ENCODE data around the gene SEMA5B. TPM values are rescaled to one million over a fixed set of nuclear protein-coding genes. Genes with fewer than 3 reads are reported as not detected.

The SEMA5B gene
- total and polyA plus RNA-seq, 8 donors: 0.61 to 9.0 (median 6.4) TPM

DNA sequence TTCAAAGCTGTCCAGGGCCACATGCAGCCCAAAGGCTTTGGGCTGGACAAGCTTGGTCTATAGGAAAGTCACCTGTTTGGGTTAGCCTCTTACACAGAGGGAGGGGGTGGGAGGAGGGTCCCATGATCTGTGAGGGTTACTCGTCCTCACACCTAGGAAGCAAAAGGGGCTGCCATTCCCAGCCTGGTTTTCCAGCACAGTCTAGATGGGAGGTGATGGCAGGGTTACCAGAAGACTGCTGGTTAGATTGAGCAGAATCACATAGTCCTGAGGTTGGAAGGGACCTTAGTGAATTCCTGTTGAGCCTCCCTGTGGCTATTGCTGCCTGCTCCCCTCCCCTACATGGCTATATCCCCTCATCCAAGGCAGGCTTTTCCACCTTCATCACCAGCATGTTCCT lies 101.8 kb downstream of the SEMA5B start:
- no peak for ATAC-seq
- intact Hi-C loops (cut with DNase I): no loop called here
- peaks cover 16 to 37% of the 10 kb centered on the region in 2 donors for H3K27me3 ChIP-seq

DNA sequence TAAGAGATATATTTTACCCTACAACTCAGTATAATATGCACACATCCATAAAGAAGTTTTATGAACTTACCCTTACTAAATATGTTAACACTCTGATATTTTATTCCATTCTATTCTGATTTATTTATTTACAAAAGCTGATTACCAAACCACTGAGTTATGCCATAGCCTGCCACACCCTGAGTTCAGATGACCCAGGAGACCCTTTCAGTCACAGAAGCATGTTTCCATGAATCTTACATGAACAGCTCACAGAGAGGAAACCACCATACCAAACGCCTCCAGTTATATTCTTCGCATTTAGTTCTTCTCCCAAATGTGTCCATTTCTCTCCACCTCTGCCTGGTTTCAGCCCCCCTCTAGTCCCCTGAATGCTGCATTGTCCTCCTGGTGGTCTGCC lies 103.5 kb downstream of the SEMA5B start:
- DNase-seq (no peak), ATAC-seq (no peak)
- H3K27ac ChIP-seq: no peak overlapping the region
- intact Hi-C loops (cut with DNase I): no loop called here
- H3K4me1 ChIP-seq: peaks cover 0 to 6% of the 10 kb centered on the region in 2 donors
- no peak overlapping the region for H3K4me3 ChIP-seq
- peaks cover 16 to 52% of the 10 kb centered on the region in 2 donors for H3K27me3 ChIP-seq
- no peaks in the 10 kb centered on the region for H3K36me3 ChIP-seq
- no peaks in the 10 kb centered on the region for H3K9me3 ChIP-seq
- TF ChIP-seq CTCF (IDR thresholded peaks at IDR 0.05): no peak

More for the DNA sequence above, 101.8 kb downstream of the SEMA5B start:
- no peak overlapping the region for H3K4me3 ChIP-seq
- no peaks in the 10 kb centered on the region for H3K36me3 ChIP-seq
- no peak for TF ChIP-seq CTCF (IDR thresholded peaks at IDR 0.05)
- no peaks in the 10 kb centered on the region for H3K9me3 ChIP-seq
- DNase-seq: no peak
- H3K27ac ChIP-seq: no peak overlapping the region
- H3K4me1 ChIP-seq: peaks cover 0 to 6% of the 10 kb centered on the region in 2 donors

GRCh38 chr3:122923611-122924010 lies 104.0 kb downstream of the SEMA5B start:
- no peak for TF ChIP-seq CTCF (IDR thresholded peaks at IDR 0.05)
- no peak for ATAC-seq
- no peak for DNase-seq
- H3K27ac ChIP-seq: no peak overlapping the region
- intact Hi-C loops (cut with DNase I): no loop called here
- H3K27me3 ChIP-seq: peaks cover 16 to 52% of the 10 kb centered on the region in 2 donors
- peaks cover 0 to 6% of the 10 kb centered on the region in 2 donors for H3K4me1 ChIP-seq
- no peaks in the 10 kb centered on the region for H3K9me3 ChIP-seq
- no peaks in the 10 kb centered on the region for H3K36me3 ChIP-seq
- H3K4me3 ChIP-seq: no peak overlapping the region

GRCh38 chr3:122921791-122922651 lies 105.5 kb downstream of the SEMA5B start:
- Histone ChIP-seq H3K4me1 (peaks cover 0 to 6% of the 10 kb centered on the region in 2 donors), H3K27me3 (peaks cover 16 to 52% of the 10 kb centered on the region in 2 donors), H3K4me3 (no peak overlapping the region), H3K27ac (no peak overlapping the region), H3K9me3 (no peaks in the 10 kb centered on the region), H3K36me3 (no peaks in the 10 kb centered on the region)
- intact Hi-C loops (cut with DNase I): no loop called here
- DNase-seq: no peak
- TF ChIP-seq CTCF (IDR thresholded peaks at IDR 0.05): no peak
- ATAC-seq: peak; percentile 30

GRCh38 chr3:122920986-122921385 lies 106.6 kb downstream of the SEMA5B start:
- Histone ChIP-seq H3K27me3 (peaks cover 16 to 52% of the 10 kb centered on the region in 2 donors), H3K27ac (no peak overlapping the region), H3K4me3 (no peak overlapping the region), H3K9me3 (no peaks in the 10 kb centered on the region), H3K36me3 (no peaks in the 10 kb centered on the region), H3K4me1 (peaks cover 0 to 6% of the 10 kb centered on the region in 2 donors)
- intact Hi-C loops (cut with DNase I): no loop called here
- no peak for DNase-seq
- no peak for ATAC-seq
- TF ChIP-seq CTCF (IDR thresholded peaks at IDR 0.05): no peak

Data from left lung (tissue), 10 donors.